Tibial nerve (tissue), 4 donors: ENCODE measurements around the gene DPAGT1. TPM values are rescaled to one million over a fixed set of nuclear protein-coding genes. Genes with fewer than 3 reads are reported as not detected.

Source experiments
- DNase-seq, 2 donors: peaks; one replicate each; pipeline ENCODE4 v3.0.0-alpha.2; 2019; ENCODE audit warnings: low spot score in 2 of 2
- H3K27ac ChIP-seq, 4 donors: fragments of 200-600 bp; sonication (generic) in 3 of 4; one replicate each; pipeline ENCODE4 v1.5.1; 2017 to 2019; ENCODE audit warnings: mild to moderate bottlenecking in 1 of 4
- H3K27me3 ChIP-seq, 2 donors: fragments of 200-600 bp; sonication (generic) in 1 of 2; one replicate each; pipeline versions ENCODE4 v1.5.1 to v1.6.0; 2017 to 2019
- H3K36me3 ChIP-seq, 3 donors: fragments of 200-600 bp; sonication (generic); one replicate each; pipeline ENCODE4 v1.5.1; 2018 to 2019
- H3K4me1 ChIP-seq, 4 donors: fragments of 200-600 bp; sonication (generic) in 3 of 4; one replicate each; pipeline ENCODE4 v1.5.1; 2017 to 2019
- H3K4me3 ChIP-seq, 4 donors: fragments of 200-600 bp; sonication (generic) in 3 of 4; one replicate each; pipeline ENCODE4 v1.5.1; 2017 to 2019; ENCODE audit warnings: mild to moderate bottlenecking in 1 of 4, moderate library complexity in 1 of 4
- H3K9me3 ChIP-seq, 4 donors: fragments of 200-600 bp; sonication (generic) in 3 of 4; one replicate each; pipeline ENCODE4 v1.5.1; 2017 to 2019
- EP300 ChIP-seq, 2 donors: sonication (generic); formaldehyde crosslinking; IDR thresholded peaks; one replicate each; pipeline ENCODE4 v1.6.1; 2017; ENCODE audit warnings: antibody characterized with exemption in 2 of 2, mild to moderate bottlenecking in 1 of 2
- POLR2A ChIP-seq, 2 donors: fragments of 450-650 bp; IDR thresholded peaks; one replicate each; pipeline ENCODE4 v1.6.1; 2017; ENCODE audit warnings: antibody characterized with exemption in 2 of 2, mild to moderate bottlenecking in 2 of 2, moderate library complexity in 2 of 2
- WGBS, 2 donors: methylation state at CpG; one replicate each; pipeline ENCODE4 v1.1.5; 2018; 5-methylcytosine and 5-hydroxymethylcytosine counted together
- total RNA-seq, 4 donors: library from RNA; depleted of rRNA; stranded (reverse); fragments of >200 nt; gene quantifications; one replicate each; pipeline ENCODE4 v1.1.0, GENCODE V29; 2016
- TF ChIP-seq, protein P1 (sequence below), 5 experiments: fragments of 200-600 bp in 3 of 5; fragments of 450-650 bp in 2 of 5; sonication (generic) in 3 of 5; IDR thresholded peaks; one replicate each; pipeline ENCODE4 v1.5.1; 2016 to 2019; ENCODE audit warnings: antibody characterized with exemption in 5 of 5, mild to moderate bottlenecking in 3 of 5, moderate library complexity in 2 of 5

Gene DPAGT1
- total RNA-seq, 4 donors from 2014 or later = 20.7 to 33.9 (median 23.5) TPM

DNA sequence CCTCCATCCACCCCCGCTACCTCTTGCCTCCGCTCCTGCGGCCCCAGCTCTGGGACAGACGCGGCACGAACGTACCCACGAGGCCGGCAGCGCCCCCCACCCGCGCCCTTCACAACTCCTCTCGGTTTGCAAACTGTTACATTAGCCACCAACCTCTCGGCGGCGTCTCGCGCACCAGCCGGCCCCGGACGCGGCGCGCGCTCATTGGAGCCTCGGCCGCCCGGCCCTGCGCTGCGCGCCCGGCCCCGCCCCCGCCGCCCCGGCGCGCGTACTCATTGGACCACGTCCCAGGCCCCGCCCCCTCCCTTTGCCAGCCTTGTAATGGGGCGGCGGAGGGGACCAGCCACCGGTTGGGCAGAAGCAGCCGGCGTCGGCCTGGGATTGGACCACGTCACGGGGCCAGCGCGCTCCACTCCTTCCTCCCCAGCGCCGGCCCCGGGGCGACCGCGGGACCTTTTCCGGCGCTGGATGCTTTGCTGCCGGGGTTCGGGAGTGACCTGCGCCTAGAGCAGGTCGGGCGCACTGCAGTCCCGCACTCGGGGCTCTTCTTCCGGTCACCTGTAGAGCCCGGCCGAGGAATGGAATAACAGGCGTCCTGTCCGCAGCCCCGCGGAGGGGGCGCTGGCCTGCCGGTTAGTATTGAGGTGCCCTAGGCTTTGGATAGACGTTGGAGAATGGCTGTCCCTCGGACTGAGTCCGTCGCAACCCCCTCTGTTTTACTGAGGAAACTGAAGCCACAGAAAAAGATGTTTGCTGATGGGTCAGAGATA, 44.5 kb downstream of the DPAGT1 start, which contains the start of gene HYOU1:
HYOU1 (minus strand) TSS at position 206 of the 770 bp plus-strand sequence. CDS start 1,045 bp downstream, outside the sequence.
- Histone ChIP-seq H3K27me3 (no peaks in the 10 kb centered on the region), H3K9me3 (no peaks in the 10 kb centered on the region), H3K36me3 (peaks cover 0 to 32% (median 25%) of the 10 kb centered on the region in 3 donors), H3K4me1 (peaks cover 0 to 27% (median 15%) of the 10 kb centered on the region in 4 donors), H3K27ac (peak within 1 kb of the TSS; percentile 83 to 96 (median 91)), H3K4me3 (peak within 1 kb of the TSS; percentile 91 to 99 (median 96))
- 0 to 1% methylated on average over 28 to 31 of the region's 79 CpGs for WGBS, 2 donors
- TF ChIP-seq EP300 (IDR thresholded peaks at IDR 0.05) (peak; percentile 75 to 79), POLR2A (IDR thresholded peaks at IDR 0.05) (peak; percentile 69 to 75)
- TF ChIP-seq, protein P1, sequence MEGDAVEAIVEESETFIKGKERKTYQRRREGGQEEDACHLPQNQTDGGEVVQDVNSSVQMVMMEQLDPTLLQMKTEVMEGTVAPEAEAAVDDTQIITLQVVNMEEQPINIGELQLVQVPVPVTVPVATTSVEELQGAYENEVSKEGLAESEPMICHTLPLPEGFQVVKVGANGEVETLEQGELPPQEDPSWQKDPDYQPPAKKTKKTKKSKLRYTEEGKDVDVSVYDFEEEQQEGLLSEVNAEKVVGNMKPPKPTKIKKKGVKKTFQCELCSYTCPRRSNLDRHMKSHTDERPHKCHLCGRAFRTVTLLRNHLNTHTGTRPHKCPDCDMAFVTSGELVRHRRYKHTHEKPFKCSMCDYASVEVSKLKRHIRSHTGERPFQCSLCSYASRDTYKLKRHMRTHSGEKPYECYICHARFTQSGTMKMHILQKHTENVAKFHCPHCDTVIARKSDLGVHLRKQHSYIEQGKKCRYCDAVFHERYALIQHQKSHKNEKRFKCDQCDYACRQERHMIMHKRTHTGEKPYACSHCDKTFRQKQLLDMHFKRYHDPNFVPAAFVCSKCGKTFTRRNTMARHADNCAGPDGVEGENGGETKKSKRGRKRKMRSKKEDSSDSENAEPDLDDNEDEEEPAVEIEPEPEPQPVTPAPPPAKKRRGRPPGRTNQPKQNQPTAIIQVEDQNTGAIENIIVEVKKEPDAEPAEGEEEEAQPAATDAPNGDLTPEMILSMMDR (IDR thresholded peaks at IDR 0.05) = peak in 3 of 5 experiments; percentile 9 to 50 (median 14)
- peak; percentile 99 for DNase-seq

DNA sequence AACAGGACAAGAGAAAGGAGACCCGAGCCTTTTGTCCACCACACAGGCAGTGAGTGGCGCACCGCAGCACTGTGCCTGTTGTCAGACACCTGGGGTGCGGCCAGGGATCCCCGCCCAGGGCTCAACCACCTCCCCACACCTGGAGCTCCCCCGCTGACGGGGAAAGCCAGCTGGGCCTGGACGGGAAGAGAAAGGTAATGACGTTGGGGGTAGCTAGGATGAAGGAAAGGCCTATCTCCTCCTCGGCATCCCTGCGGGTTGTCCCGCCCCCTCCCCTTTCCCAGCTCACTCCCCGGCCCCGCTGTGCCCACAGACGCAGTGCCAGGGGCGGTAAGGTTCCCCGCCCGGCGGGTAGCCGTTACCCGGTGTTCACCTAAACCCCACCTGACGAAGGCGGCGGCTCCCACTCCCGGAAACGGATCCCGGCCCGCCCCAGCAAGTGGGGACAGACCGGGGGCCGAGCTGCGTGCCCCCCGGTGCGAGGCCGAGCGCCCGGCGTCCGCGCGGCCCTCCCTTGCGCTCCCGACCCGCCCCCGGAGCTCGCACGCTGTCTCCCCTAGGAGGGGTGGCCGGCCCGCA, 45.1 kb downstream of the DPAGT1 start:
- Histone ChIP-seq H3K4me1 (peaks cover 0 to 26% (median 15%) of the 10 kb centered on the region in 4 donors), H3K4me3 (peak overlapping the region; percentile 91 to 99 (median 96)), H3K36me3 (peaks cover 0 to 38% (median 32%) of the 10 kb centered on the region in 3 donors), H3K27me3 (no peaks in the 10 kb centered on the region), H3K27ac (peak overlapping the region; percentile 78 to 96 (median 91)), H3K9me3 (no peaks in the 10 kb centered on the region)
- 0 to 1% methylated on average over 17 to 27 of the region's 48 CpGs for WGBS, 2 donors
- TF ChIP-seq POLR2A (IDR thresholded peaks at IDR 0.05) (no peak), EP300 (IDR thresholded peaks at IDR 0.05) (no peak)
- TF ChIP-seq, protein P1 (IDR thresholded peaks at IDR 0.05) = no peak
- DNase-seq = no peak

DNA sequence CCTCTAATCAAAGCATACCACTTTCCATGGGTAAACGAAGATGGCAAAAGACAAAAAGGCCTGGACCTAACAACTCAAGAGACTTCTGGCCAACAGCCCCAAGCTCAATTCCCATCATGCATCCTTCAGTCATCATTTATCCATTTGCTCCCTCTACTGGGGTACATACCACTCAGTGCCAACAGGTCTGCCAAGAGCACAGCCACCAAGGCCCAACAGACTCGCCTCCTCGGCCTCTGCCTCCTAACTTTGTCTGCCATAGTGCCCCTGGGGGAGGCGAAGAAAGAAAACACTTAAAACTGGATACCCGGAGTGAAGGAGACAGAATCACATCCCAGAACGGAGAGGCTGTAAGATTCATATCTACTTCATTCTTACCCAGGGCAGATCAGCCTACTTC, 45.8 kb downstream of the DPAGT1 start:
- no peak for DNase-seq
- Histone ChIP-seq H3K36me3 (peaks cover 0 to 44% (median 37%) of the 10 kb centered on the region in 3 donors), H3K4me3 (peak overlapping the region; percentile 91 to 99 (median 96)), H3K27me3 (no peaks in the 10 kb centered on the region), H3K9me3 (no peaks in the 10 kb centered on the region), H3K27ac (peak overlapping the region in 3 of 4 donors; percentile 91 to 96 (median 91)), H3K4me1 (peaks cover 0 to 26% (median 15%) of the 10 kb centered on the region in 4 donors)
- TF ChIP-seq, protein P1 (IDR thresholded peaks at IDR 0.05) = no peak
- no peak for TF ChIP-seq POLR2A (IDR thresholded peaks at IDR 0.05)
- no peak for TF ChIP-seq EP300 (IDR thresholded peaks at IDR 0.05)
- 29 to 30% methylated on average over 6 of the region's 6 CpGs for WGBS, 2 donors

DNA sequence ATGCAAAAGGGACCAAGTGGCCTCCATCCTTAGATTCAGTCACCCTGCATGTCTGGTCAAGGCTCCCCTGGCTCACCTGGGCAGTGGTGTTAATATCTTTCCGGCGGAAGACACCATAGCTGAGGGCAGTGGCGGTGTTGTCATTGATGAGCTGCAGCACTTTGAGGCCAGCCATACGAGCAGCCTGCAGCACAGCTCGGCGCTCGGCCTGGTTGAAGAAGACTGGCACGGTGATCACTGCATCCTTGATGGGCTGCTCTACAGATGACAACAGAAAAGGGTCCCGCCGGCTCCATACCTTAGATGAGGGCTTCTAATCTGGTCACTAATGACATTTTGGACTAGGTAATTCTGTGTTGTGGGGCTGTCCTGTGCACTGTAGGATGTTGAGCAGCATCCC, 47.2 kb downstream of the DPAGT1 start:
- 88 to 92% methylated on average over 7 to 10 of the region's 10 CpGs for WGBS, 2 donors
- DNase-seq = no peak

DNA sequence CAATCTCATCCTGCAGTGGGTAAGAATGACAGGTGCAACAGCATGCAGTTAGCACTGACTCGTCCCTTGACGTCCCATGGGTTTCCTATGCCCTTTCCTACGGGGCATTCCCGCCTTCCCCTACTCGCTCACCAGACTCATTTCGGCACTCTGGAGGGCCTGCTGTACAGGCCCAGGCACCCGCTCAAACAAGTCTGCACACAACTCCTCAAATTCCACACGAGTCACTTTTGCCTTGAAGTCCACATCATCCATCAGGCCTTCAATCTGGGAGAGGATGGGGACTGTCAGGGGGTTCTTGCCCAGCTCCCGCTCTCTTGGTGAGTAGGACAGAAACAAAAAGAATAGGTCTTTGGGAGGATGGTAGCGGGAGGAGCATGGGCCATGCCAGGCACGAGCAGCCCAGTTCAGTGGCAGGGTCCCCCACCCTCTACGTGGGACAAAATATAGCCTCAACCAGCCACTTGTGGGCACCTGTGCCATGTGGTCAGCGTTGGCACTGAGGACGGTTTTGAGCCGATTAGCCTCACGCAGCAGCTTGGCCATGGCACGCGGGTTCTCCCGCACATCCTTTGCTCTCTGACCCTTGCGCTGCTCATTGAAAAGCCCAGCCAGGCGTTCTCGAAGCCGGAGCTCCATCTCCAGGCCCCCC, 49.4 kb downstream of the DPAGT1 start:
- Histone ChIP-seq H3K36me3 (peaks cover 2 to 80% (median 59%) of the 10 kb centered on the region in 3 donors), H3K4me1 (peaks cover 0 to 17% (median 7%) of the 10 kb centered on the region in 4 donors), H3K27ac (no peak overlapping the region), H3K4me3 (no peak overlapping the region), H3K27me3 (no peaks in the 10 kb centered on the region), H3K9me3 (no peaks in the 10 kb centered on the region)
- no peak for TF ChIP-seq POLR2A (IDR thresholded peaks at IDR 0.05)
- DNase-seq = no peak
- WGBS, 2 donors = 92 to 94% methylated on average over 23 of the region's 23 CpGs

More for the DNA sequence above, 47.2 kb downstream of the DPAGT1 start:
- Histone ChIP-seq H3K9me3 (no peaks in the 10 kb centered on the region), H3K4me1 (peaks cover 0 to 26% (median 15%) of the 10 kb centered on the region in 4 donors), H3K4me3 (no peak overlapping the region), H3K27me3 (no peaks in the 10 kb centered on the region), H3K27ac (no peak overlapping the region), H3K36me3 (peaks cover 0 to 58% (median 39%) of the 10 kb centered on the region in 3 donors)
- TF ChIP-seq POLR2A (IDR thresholded peaks at IDR 0.05) (no peak), EP300 (IDR thresholded peaks at IDR 0.05) (no peak)
